Effector CD4-positive, alpha-beta T cell (primary cell): Measurements from ENCODE around the gene NUBP2.

ENCODE experiments used
- DNase-seq: peaks from one replicate; pipeline ENCODE4 v3.0.0-alpha.2; 2020

The NUBP2 gene

DNA sequence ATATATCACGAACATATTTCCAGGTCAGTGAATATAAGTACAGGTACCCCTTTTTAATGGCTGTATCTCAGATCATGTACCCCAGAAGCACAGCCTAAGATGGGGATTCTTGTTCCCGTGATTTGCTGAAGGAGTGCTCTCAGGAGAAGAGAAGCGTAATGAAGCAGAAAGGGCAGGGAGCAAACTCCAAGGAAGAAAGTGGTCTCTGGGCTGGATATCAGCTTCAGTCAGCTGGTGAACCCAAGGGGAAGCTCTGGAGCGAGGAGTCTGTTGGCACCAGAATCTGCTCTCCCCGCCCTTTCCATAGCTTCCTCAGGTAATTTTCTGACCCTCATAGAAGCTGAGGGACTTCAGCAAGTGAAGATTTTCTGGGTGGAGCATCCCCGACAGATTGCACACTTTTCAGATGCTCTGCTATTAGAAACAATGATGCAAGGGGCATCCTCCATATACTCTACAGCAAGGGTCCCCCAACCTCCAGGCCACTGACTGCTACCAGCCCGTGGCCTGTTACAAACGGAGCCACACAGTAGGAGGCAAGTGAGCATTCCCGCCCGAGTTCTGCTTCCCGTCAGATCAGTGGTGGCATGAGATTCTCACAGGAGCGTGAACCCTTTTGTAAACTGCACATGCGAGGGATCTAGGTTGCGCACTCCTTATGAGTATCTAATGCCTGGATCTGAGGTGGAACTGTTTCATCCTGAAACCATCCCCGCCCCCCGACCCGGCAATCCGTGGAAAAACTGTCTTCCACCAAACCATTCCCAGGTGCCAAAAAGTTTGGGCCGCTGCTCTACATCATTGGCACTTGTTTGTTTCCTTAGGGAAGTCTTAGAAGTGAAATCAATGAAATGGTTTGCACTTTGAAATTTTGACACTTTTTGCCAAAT lies 48.7 kb downstream of the NUBP2 start:
- no peak for DNase-seq

- no peak for DNase-seq
Observed at GRCh38 chr16:1832838-1833454, 50.2 kb downstream of the NUBP2 start.

DNA sequence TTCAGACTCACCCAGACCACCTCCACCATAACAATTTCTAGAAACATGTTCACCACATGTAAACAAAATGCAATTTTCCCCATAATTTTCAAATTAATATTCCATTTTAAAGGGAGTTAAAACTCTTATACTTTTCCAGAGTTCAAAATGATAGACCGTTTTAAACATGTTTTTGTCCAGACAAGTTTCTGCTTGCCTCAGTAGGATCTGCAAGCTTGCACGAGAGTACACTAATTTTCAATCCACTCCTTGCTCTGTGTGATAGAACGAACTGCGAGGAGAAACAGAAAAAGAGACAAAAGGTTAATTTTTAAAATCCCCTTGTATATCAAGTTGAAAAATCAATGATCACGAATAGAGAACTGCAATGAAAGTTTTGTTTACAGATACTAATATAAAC lies 51.3 kb downstream of the NUBP2 start:
- DNase-seq, result no peak
